Muscle of back (tissue), 11 donors: Measurements from ENCODE around the gene CLDN10. TPM values are rescaled to one million over a fixed set of nuclear protein-coding genes. Genes with fewer than 3 reads are reported as not detected.
"Not testable (repeated sequence)": the region's sequence is repeated elsewhere in the genome, so short reads cannot be mapped to it uniquely, and the experiment has no call there.

Source experiments
- DNase-seq, 3 donors: peaks; one replicate each; pipeline versions ENCODE4 v3.0.0 to v3.0.0-alpha.2; 2013
- polyA plus RNA-seq, 10 donors: library from polyadenylated mRNA; unstranded; fragments of 120-200 nt; gene quantifications; one replicate each; pipeline ENCODE4 v1.2.1, GENCODE V29; 2013; ENCODE audit not compliant: insufficient read length in 10 of 10

The CLDN10 gene
- polyA plus RNA-seq, 10 donors, result 6.4 to 13.8 (median 7.2) TPM

- peak; percentile 69 to 75 (median 74) for DNase-seq
Measured at GRCh38 chr13:95540888-95541287, 11.6 kb upstream of the CLDN10 start.

GRCh38 chr13:95541308-95541707, 11.2 kb upstream of the CLDN10 start:
- no peak for DNase-seq

- DNase-seq, result no peak
Measured at GRCh38 chr13:95541911-95542474, 10.5 kb upstream of the CLDN10 start.

GRCh38 chr13:95544293-95544692, 8.2 kb upstream of the CLDN10 start:
- DNase-seq, result no peak

GRCh38 chr13:95546919-95547318, 5.6 kb upstream of the CLDN10 start:
- DNase-seq, result no peak

GRCh38 chr13:95547531-95548167, 4.9 kb upstream of the CLDN10 start:
- DNase-seq, result no peak

GRCh38 chr13:95552208-95552538, 347 bp upstream of the CLDN10 start:
- DNase-seq, result no peak

- peak in 1 of 3 donors; percentile 34 for DNase-seq
Measured at GRCh38 chr13:95553581-95554385, 1.3 kb downstream of the CLDN10 start.

- DNase-seq, result no peak
Measured at GRCh38 chr13:95557013-95557412, 4.5 kb downstream of the CLDN10 start.

- DNase-seq, result no peak
Measured at GRCh38 chr13:95559100-95559499, 6.6 kb downstream of the CLDN10 start.

GRCh38 chr13:95560387-95560786, 7.9 kb downstream of the CLDN10 start:
- no peak for DNase-seq

GRCh38 chr13:95564091-95564490, 11.6 kb downstream of the CLDN10 start:
- no peak for DNase-seq

- DNase-seq, result no peak
Measured at GRCh38 chr13:95564733-95565291, 12.3 kb downstream of the CLDN10 start.

- not testable (repeated sequence) for DNase-seq
Measured at GRCh38 chr13:95565758-95566157, 13.2 kb downstream of the CLDN10 start.

GRCh38 chr13:95568131-95568530, 15.6 kb downstream of the CLDN10 start:
- DNase-seq, result no peak

- DNase-seq, result no peak
Measured at GRCh38 chr13:95570016-95570415, 17.5 kb downstream of the CLDN10 start.

GRCh38 chr13:95571941-95572340, 19.4 kb downstream of the CLDN10 start:
- DNase-seq, result no peak

GRCh38 chr13:95573221-95573620, 20.7 kb downstream of the CLDN10 start:
- no peak for DNase-seq

GRCh38 chr13:95579303-95579702, 26.8 kb downstream of the CLDN10 start:
- DNase-seq, result no peak

GRCh38 chr13:95585867-95586266, 33.3 kb downstream of the CLDN10 start:
- no peak for DNase-seq

- no peak for DNase-seq
Measured at GRCh38 chr13:95588134-95588533, 35.6 kb downstream of the CLDN10 start.

GRCh38 chr13:95588721-95589120, 36.2 kb downstream of the CLDN10 start:
- peak in 1 of 3 donors; percentile 7 for DNase-seq

GRCh38 chr13:95593462-95593861, 40.9 kb downstream of the CLDN10 start:
- DNase-seq, result no peak
